ENCODE data around the gene ABR.
"Not testable (repeated sequence)": the region's sequence is repeated elsewhere in the genome, so short reads cannot be mapped to it uniquely, and the experiment has no call there.

ABR gene

DNA sequence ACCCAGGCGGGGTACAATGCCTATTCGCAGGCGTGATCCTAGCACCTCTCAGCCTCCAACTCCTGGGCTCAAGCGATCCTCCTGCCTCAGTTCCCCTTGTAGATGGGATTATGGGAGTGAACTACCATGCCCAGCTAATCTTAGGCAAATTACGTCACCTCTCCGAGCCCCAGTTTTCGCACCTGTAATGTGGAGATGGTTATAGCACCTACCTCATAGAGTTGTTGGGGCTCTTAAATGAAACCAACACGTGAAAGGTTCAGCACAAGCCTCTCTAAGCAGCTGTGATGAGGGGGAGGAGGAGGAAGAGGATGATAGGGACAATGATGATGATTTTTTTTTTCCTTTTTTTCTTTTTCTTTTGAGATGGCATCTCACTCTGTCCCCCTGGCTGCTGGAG, 59.9 kb downstream of the ABR start:
- no peak for DNase-seq

GRCh38 chr17:1116602-1117001, 63.2 kb downstream of the ABR start:
- no peak for DNase-seq

GRCh38 chr17:1112875-1113274, 66.9 kb downstream of the ABR start:
- no peak for DNase-seq

- no peak for DNase-seq
Measured at GRCh38 chr17:1111599-1112443, 68.0 kb downstream of the ABR start.

DNA sequence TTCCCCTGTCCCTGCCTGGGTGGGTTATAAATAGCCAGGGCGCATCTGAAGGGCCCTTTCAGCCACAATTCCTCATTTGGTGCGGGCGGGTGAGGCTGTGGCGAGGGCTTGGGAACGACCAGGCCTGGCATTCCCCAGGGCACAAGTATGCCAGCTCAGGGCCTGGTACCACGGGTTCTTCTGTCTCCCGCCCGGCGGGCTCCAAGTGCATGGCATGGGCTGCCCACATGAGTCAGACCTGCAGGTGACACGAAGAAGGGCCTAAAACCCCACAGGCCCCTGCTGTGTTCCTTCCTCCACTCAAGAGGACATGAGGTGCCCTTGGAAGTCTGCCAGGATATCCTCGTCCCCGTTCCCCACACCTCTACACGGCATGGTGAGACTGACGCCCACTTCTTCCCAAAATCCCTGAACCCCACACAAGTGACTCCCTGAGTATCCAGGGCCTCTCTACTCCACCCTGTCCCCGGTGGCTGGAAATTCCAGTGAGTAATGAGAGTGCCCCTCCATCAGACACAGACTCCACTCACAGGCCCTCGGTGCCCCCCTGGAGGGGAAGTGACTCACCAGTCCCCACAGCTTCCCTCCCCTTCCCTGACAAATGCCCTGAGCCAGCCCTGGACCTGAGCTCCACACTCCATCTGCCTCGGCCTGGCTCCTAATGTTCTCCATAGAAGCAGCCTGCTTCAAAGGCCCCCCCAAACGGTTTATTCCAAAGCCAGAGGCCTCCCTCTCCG, 68.8 kb downstream of the ABR start:
- DNase-seq, result no peak

GRCh38 chr17:1110541-1110861, 69.3 kb downstream of the ABR start:
- DNase-seq, result no peak

GRCh38 chr17:1109606-1110540, 69.9 kb downstream of the ABR start:
- DNase-seq, result peak in 2 of 4 experiments; percentile 59 to 63

GRCh38 chr17:1108765-1109605, 70.8 kb downstream of the ABR start:
- DNase-seq, result peak; percentile 29 to 69 (median 54)

DNA sequence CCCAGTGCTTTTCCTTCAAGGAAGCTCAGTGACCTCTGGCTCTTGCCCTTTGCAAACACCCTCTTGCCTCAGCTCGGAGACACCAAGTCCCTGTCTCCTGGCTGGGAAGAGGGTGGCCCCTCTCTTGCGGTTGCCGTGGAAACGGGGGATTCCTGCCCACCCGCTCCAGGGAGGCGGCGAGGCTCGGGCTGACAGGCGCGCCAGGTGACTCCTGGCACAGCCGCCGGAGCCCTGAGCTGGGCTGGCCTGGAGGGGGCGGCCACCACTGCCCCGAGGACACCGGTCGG, 71.4 kb downstream of the ABR start:
- DNase-seq, result no peak

DNA sequence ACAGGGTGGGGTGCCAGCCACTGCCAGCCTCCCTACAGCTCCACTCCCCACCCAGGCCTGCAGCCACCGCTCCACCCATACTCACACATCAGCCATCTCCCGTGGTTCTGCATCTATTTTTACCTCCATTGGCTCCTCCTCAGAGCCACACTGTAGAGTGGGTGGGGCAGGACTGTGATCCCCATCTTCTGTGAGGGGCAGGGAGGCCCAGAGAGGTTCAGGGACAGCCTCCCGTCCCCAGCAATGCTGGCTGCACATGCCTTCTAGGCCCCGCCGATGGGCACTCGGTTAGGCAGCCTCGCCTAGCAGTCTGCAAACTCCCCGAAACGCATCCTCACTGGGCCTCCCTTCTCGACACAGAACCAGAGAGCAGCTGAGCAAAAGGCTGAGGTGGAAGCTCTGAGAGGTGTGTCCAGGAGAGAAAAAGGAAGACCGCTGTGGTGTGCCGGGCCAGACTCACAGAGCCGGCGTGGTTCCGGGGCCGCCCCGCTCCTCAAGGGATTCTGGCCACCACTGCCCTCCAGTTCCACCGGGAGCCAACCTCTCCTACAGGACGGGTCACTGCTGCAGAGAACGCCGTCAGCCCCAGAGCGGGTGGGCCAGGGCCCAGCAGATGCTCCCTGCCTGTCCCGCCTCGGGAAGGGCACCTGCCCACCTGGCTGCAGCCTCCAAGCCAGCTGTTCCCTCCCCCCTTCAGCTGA, 71.9 kb downstream of the ABR start:
- DNase-seq, result no peak

DNA sequence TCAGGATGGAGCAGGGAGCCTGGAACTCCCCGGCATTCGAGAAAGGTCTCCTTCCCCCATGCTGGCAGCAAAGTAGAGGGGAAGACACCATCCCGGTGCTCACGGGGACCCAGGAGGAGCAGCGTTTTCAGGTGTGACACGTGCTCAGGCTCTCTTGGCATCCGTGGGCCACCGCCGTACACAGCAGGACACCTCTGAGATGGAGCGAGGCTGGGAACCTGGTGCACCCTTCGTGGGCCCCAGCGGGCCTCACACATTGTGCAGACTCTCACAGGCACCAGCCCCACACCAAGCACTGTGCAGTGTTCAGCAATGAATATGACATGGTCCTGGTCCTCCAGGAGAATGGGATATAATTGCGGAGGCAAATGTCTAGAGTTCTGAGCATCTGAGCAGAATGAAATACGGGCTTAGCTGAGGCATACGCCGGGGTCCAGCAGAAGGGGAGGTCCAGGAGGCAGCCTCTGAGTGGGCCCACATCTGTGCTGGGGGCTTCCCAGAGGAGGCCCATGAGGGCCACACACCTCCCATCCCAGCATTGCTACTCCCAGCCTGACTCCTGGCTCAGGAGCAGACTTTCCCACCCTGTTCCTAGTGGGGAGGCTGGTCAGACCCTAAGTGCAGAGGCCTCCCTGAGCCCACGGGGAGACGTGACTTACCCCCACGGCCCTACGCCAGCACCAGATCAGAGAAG, 72.6 kb downstream of the ABR start:
- no peak for DNase-seq

GRCh38 chr17:1104222-1104621, 75.6 kb downstream of the ABR start:
- DNase-seq, result no peak

- no peak for DNase-seq
Measured at GRCh38 chr17:1100382-1100781, 79.4 kb downstream of the ABR start.

GRCh38 chr17:1099242-1099641, 80.5 kb downstream of the ABR start:
- no peak for DNase-seq

GRCh38 chr17:1097972-1098744, 81.6 kb downstream of the ABR start:
- not testable (repeated sequence) for DNase-seq

DNA sequence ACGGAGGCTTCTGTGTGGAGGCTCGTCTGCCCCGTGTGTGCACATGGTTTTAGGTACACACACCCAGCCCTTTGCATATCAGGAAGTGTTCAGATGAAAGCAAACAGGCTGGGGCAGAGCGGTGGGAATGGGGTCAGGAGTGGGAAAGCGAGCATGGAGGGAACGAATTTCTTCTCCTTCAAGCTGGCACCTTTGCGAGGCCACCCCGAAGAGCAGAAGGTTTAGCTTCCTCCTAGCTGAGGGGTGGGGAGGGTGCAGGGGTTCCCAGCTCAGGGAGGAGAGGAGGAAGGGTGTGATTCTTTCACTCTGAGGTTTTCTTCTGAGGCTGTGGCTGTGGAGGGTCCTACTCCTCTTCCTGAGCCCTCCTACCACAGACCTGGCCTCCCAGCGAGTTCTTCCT, 83.6 kb downstream of the ABR start:
- no peak for DNase-seq

DNA sequence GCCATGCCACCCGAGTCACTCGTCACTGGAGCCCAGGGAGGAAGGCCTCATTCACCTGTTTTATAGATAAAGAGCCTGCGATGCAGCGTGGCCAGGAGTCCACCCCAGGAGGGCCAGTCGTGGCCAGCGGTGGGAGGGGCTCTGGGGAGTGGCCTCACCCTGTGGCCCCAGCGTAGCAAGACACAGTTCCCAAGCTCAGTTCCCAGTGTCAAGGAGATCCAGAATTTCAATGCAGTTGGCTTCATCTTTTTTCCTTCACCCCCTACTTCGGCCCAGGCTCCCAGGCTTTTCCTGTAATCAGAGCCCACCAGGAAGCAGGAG, 84.0 kb downstream of the ABR start:
- no peak for DNase-seq

GRCh38 chr17:1095090-1095852, 84.5 kb downstream of the ABR start:
- DNase-seq, result no peak

GRCh38 chr17:1094591-1094990, 85.2 kb downstream of the ABR start:
- DNase-seq, result no peak

DNA sequence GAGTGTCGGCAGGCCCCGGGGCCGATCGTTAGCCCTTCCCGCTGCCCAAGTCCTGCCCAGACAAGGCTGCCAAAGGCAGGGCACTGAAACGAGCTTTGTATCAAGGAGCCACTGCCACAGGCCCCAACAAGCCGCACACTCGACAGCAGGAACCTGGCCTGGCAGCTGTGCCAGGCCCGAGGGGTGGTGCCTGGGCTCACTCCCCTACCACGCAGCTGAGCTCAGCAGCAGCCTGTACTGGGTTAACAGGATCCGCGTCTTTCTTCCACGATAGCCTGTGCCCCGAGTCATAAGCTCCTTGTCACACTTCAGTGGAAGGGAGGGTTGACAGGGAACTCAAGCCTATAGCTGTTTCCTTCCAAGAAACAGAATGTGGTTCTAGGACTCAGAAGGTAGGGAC, 87.9 kb downstream of the ABR start:
- no peak for DNase-seq

All from activated naive CD4-positive, alpha-beta T cell (primary cell).